Fibroblast of lung (primary cell): ENCODE data around the gene SLC26A1. TPM values are rescaled to one million over a fixed set of nuclear protein-coding genes. Genes with fewer than 3 reads are reported as not detected.
A peak's percentile ranks its signal among the peaks of the same experiment; 100 is the strongest.

Experiments used
- DNase-seq, 2 donors: peaks; one replicate each; pipeline versions ENCODE4 v3.0.0 to v3.0.0-alpha.2; 2010; ENCODE audit warnings: low read depth in 2 of 2
- H2AFZ ChIP-seq: 2 replicates; pipeline ENCODE4 v1.5.1; 2012; ENCODE audit warnings: low read length, control low read depth, inconsistent platforms
- H3K27ac ChIP-seq: 2 replicates; pipeline ENCODE4 v1.5.1; 2011; ENCODE audit warnings: low read length, control low read depth; ENCODE audit not compliant: insufficient read depth
- H3K27me3 ChIP-seq: 2 replicates; pipeline ENCODE4 v1.5.1; 2011; ENCODE audit warnings: mild to moderate bottlenecking, low read length; ENCODE audit not compliant: control insufficient read depth, insufficient read depth
- H3K36me3 ChIP-seq: 2 replicates; pipeline ENCODE4 v1.5.1; 2011; ENCODE audit warnings: low read length; ENCODE audit not compliant: control insufficient read depth, insufficient read depth
- H3K4me1 ChIP-seq: 2 replicates; pipeline ENCODE4 v1.5.1; 2011; ENCODE audit warnings: low read length; ENCODE audit not compliant: control insufficient read depth, insufficient read depth; ENCODE audit errors: extremely low read depth
- H3K4me2 ChIP-seq: 2 replicates; pipeline ENCODE4 v1.5.1; 2011; ENCODE audit warnings: low read length, control low read depth; ENCODE audit not compliant: insufficient read depth; ENCODE audit errors: extremely low read depth
- H3K4me3 ChIP-seq, 4 experiments: fragments of 200-600 bp in 1 of 4; sonication (generic) in 1 of 4; replicated peaks in 1 of 4; 2 replicates each; pipeline ENCODE4 v1.5.1; 2011 to 2016; ENCODE audit warnings: low read length in 4 of 4, low read depth in 3 of 4, mild to moderate bottlenecking in 3 of 4, control low read depth in 2 of 4, inconsistent platforms in 1 of 4, mixed read lengths in 1 of 4; ENCODE audit not compliant: insufficient read depth in 1 of 4; ENCODE audit errors: control extremely low read depth in 1 of 4
- H3K79me2 ChIP-seq: 2 replicates; pipeline ENCODE4 v1.5.1; 2012; ENCODE audit warnings: mild to moderate bottlenecking, low read length, inconsistent platforms; ENCODE audit not compliant: control insufficient read depth, insufficient read depth
- H3K9ac ChIP-seq: 2 replicates; pipeline ENCODE4 v1.5.1; 2011; ENCODE audit warnings: mild to moderate bottlenecking, low read length, control low read depth; ENCODE audit not compliant: insufficient read depth
- H3K9me3 ChIP-seq: 2 replicates; pipeline ENCODE4 v1.5.1; 2012; ENCODE audit warnings: low read depth, low read length; ENCODE audit not compliant: control insufficient read depth, insufficient read depth
- H4K20me1 ChIP-seq: 2 replicates; pipeline ENCODE4 v1.5.1; 2011; ENCODE audit warnings: low read length; ENCODE audit not compliant: control insufficient read depth, insufficient read depth; ENCODE audit errors: extremely low read depth
- EZH2 ChIP-seq: IDR thresholded peaks from 2 replicates; pipeline ENCODE4 v1.5.1; 2012; ENCODE audit warnings: low read length, control low read depth, mild to moderate bottlenecking; ENCODE audit errors: missing control alignments
- polyA plus RNA-seq, 2 donors: library from polyadenylated mRNA; depleted of rRNA in 1 of 2; stranded (reverse) in 1 of 2; unstranded in 1 of 2; fragments of >200 nt; gene quantifications; 2 replicates each; pipeline ENCODE4 v1.2.1, GENCODE V29; 2011 to 2012; ENCODE audit warnings: missing spikeins in 1 of 2
- total RNA-seq: library from RNA; depleted of rRNA; stranded (reverse); fragments of >200 nt; gene quantifications from 2 replicates; pipeline ENCODE4 v1.2.1, GENCODE V29; 2014
- TF ChIP-seq, protein P1 (sequence below), 2 donors: IDR thresholded peaks in 1 of 2; conservative IDR thresholded peaks in 1 of 2; 1 replicate in 1 of 2; 2 replicates in 1 of 2; pipeline ENCODE4 v1.5.1; 2011 to 2012; ENCODE audit warnings: low read length in 2 of 2, control low read depth in 1 of 2, inconsistent platforms in 1 of 2, low read depth in 1 of 2, mild to moderate bottlenecking in 1 of 2

SLC26A1 gene
- total and polyA plus RNA-seq, 2 donors (not counting 1 experiment from before 2014, with no cell fraction given), result 0.05 to 0.33 TPM

DNA sequence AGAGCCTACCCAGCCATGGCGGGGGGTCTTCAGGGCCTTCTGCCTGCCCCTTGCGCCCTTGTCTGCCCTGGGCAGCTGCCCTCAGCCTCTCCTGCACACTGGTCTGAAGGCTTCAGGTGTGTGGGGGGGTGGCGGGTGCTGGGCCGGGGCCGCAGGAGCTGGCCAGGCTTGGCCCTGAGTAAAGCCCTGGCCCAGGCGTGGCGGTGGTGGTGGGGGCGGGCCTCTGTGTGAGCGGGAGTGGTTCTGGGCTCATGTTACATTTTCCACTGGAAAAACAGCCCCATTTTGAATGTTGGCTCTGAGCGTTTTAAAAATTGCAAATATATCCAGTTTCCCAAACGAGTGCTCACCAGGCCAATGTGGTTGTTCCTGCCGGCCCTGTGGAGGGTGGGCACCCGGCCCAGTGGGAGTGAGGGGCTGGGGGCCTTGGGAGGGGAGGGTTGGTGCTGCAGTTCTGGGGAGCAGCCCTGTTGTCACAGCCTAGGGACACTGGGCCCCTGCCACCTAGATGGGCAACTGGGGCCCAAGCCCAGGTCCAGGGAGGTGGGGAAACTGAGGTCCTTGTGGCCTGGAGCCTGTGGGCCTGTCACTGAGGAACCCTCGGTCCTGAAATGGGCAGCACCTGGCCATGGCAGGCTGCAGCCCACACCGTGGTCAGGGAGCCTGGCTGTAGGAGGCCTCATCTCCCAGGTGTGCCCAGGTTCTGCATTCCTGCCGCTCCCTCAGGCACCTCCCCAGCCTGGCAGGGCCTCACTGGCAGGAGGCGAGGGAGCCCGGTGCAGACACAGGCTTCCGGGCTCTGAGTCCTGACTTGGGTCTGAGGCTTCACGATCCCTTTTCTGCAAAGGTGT, 46.5 kb upstream of the SLC26A1 start:
- Histone ChIP-seq H3K4me2 (no peak overlapping the region), H3K27ac (no peak overlapping the region), H4K20me1 (no peaks in the 10 kb centered on the region), H3K36me3 (no peaks in the 10 kb centered on the region), H3K79me2 (no peaks in the 10 kb centered on the region), H2AFZ (no peak overlapping the region), H3K9ac (no peak overlapping the region), H3K4me1 (peaks cover 21% of the 10 kb centered on the region), H3K9me3 (no peaks in the 10 kb centered on the region), H3K4me3 (no peak overlapping the region), H3K27me3 (no peaks in the 10 kb centered on the region)
- no peak for TF ChIP-seq EZH2
- TF ChIP-seq, protein P1, sequence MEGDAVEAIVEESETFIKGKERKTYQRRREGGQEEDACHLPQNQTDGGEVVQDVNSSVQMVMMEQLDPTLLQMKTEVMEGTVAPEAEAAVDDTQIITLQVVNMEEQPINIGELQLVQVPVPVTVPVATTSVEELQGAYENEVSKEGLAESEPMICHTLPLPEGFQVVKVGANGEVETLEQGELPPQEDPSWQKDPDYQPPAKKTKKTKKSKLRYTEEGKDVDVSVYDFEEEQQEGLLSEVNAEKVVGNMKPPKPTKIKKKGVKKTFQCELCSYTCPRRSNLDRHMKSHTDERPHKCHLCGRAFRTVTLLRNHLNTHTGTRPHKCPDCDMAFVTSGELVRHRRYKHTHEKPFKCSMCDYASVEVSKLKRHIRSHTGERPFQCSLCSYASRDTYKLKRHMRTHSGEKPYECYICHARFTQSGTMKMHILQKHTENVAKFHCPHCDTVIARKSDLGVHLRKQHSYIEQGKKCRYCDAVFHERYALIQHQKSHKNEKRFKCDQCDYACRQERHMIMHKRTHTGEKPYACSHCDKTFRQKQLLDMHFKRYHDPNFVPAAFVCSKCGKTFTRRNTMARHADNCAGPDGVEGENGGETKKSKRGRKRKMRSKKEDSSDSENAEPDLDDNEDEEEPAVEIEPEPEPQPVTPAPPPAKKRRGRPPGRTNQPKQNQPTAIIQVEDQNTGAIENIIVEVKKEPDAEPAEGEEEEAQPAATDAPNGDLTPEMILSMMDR (conservative IDR thresholded peaks at IDR 0.05 in 1 of 2, IDR thresholded peaks at IDR 0.05 in 1 of 2; ENCODE audit: low read depth in 1 of 2, low read length in 2 of 2), result no peak
- peak; percentile 53 to 66 for DNase-seq

DNA sequence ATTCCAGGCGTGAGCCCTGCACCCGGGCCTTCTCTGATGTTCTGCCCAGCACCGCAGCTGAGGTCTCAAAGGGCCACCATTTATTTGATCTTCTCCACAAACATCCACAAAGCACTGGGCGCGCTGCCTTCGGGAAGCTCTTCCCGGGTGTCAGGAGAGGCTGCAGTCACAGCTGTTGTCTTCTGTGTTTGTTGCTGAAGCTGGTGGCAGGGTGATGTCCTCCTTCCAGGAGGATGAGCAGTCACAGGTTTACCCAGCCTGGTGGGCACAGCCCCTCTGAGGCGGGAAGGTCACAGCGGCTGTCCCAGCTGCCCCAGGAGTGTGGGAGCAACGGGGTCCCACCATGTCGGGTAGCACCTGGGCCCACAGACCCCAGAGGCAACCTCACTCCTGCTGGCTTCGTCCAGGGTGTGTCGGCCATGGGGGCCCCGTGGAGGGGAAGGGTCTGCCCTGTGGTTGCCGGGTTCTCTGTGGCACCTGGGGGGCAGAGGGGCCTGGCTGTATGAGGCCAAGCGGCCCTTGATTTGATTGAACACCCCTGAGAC, 45.8 kb upstream of the SLC26A1 start:
- H4K20me1 ChIP-seq, result no peaks in the 10 kb centered on the region
- no peak overlapping the region for H2AFZ ChIP-seq
- no peak overlapping the region for H3K9ac ChIP-seq
- no peaks in the 10 kb centered on the region for H3K36me3 ChIP-seq
- H3K4me1 ChIP-seq, result peaks cover 16% of the 10 kb centered on the region
- H3K9me3 ChIP-seq, result no peaks in the 10 kb centered on the region
- H3K27ac ChIP-seq, result no peak overlapping the region
- H3K79me2 ChIP-seq, result no peaks in the 10 kb centered on the region
- no peaks in the 10 kb centered on the region for H3K27me3 ChIP-seq
- H3K4me3 ChIP-seq, result no peak overlapping the region
- no peak overlapping the region for H3K4me2 ChIP-seq
- TF ChIP-seq, protein P1 (conservative IDR thresholded peaks at IDR 0.05 in 1 of 2, IDR thresholded peaks at IDR 0.05 in 1 of 2; ENCODE audit: low read depth in 1 of 2, low read length in 2 of 2), result no peak
- TF ChIP-seq EZH2, result no peak
- no peak for DNase-seq

DNA sequence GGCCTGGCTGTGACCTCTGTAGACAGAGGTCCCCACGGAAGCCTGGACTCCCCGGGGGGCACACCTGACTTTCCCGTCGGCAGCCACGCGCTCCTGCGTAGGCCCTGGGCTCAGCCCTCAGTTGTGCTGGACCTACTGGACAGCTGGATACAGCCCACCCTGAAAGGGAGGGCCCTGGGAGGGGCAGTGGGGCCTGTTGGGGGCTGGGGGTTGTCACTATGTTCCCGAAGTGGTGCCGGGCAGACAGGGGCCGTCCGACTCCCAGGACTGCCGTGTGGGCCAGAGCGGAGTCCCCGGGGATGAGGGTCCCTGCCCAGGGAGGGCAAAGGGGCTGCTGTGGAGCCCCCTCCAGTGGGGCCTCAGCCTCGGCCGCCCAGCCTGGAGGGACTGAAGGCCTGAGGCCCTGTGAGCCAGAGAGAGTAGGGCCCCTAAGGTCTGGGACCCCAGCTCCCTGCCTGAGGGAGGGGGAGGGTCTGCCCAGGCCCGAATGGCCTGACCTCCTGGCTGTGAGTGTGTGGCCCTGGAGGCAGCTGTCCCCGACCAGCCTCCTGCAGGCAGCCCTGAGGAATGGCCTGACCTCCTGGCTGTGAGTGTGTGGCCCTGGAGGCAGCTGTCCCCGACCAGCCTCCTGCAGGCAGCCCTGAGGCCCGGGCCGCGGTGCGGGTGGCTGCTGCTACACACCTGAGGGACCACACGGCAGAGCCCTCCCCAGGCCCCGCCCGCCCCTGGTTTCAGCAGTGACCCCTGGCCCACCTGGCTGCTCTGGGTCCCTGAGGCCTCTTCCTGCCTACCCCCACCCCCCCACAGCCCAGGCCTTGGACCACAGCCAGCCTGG, 44.0 kb upstream of the SLC26A1 start:
- no peaks in the 10 kb centered on the region for H3K36me3 ChIP-seq
- H3K4me1 ChIP-seq, result peaks cover 9% of the 10 kb centered on the region
- no peak overlapping the region for H3K27ac ChIP-seq
- H3K79me2 ChIP-seq, result no peaks in the 10 kb centered on the region
- no peak overlapping the region for H3K4me3 ChIP-seq
- H4K20me1 ChIP-seq, result no peaks in the 10 kb centered on the region
- no peaks in the 10 kb centered on the region for H3K9me3 ChIP-seq
- no peak for DNase-seq
- H3K4me2 ChIP-seq, result no peak overlapping the region
- no peak overlapping the region for H3K9ac ChIP-seq
- no peaks in the 10 kb centered on the region for H3K27me3 ChIP-seq
- TF ChIP-seq, protein P1 (conservative IDR thresholded peaks at IDR 0.05 in 1 of 2, IDR thresholded peaks at IDR 0.05 in 1 of 2; ENCODE audit: low read depth in 1 of 2, low read length in 2 of 2), result no peak
- TF ChIP-seq EZH2, result no peak
- no peak overlapping the region for H2AFZ ChIP-seq
